Measurements from ENCODE around the gene C11orf71. TPM values are rescaled to one million over a fixed set of nuclear protein-coding genes. Genes with fewer than 3 reads are reported as not detected.

The C11orf71 gene
- total RNA-seq, 1 experiment from 2014 or later: 2.0 TPM

GRCh38 chr11:114377612-114378267 lies 22.6 kb downstream of the C11orf71 start:
- no peaks in the 10 kb centered on the region; the same call in 1 of the 2 replicates for H3K9me3 ChIP-seq
- no peaks in the 10 kb centered on the region for H3K27me3 ChIP-seq
- H3K4me3 ChIP-seq: no peak overlapping the region
- DNase-seq: peak; percentile 50
- H3K36me3 ChIP-seq: no peaks in the 10 kb centered on the region

GRCh38 chr11:114375052-114375451 lies 25.3 kb downstream of the C11orf71 start:
- no peaks in the 10 kb centered on the region for H3K27me3 ChIP-seq
- no peak overlapping the region for H3K4me3 ChIP-seq
- H3K36me3 ChIP-seq: no peaks in the 10 kb centered on the region
- DNase-seq: no peak
- H3K9me3 ChIP-seq: no peaks in the 10 kb centered on the region

GRCh38 chr11:114368918-114369680 lies 31.2 kb downstream of the C11orf71 start:
- H3K27me3 ChIP-seq: no peaks in the 10 kb centered on the region
- no peak for DNase-seq
- no peak overlapping the region for H3K4me3 ChIP-seq
- no peaks in the 10 kb centered on the region for H3K36me3 ChIP-seq
- H3K9me3 ChIP-seq: no peaks in the 10 kb centered on the region

GRCh38 chr11:114367244-114367957 lies 32.9 kb downstream of the C11orf71 start:
- no peak for DNase-seq

GRCh38 chr11:114366331-114367243 lies 33.7 kb downstream of the C11orf71 start:
- Histone ChIP-seq H3K27me3 (no peaks in the 10 kb centered on the region), H3K36me3 (no peaks in the 10 kb centered on the region), H3K4me3 (no peak overlapping the region), H3K9me3 (no peaks in the 10 kb centered on the region)
- peak; percentile 44 for DNase-seq

More at GRCh38 chr11:114367244-114367957, 32.9 kb downstream of the C11orf71 start:
- H3K36me3 ChIP-seq: no peaks in the 10 kb centered on the region
- no peaks in the 10 kb centered on the region for H3K9me3 ChIP-seq
- H3K4me3 ChIP-seq: no peak overlapping the region
- H3K27me3 ChIP-seq: no peaks in the 10 kb centered on the region

GRCh38 chr11:114362958-114363357 lies 37.4 kb downstream of the C11orf71 start:
- DNase-seq: no peak

GRCh38 chr11:114362326-114362725 lies 38.0 kb downstream of the C11orf71 start:
- no peak for DNase-seq
- H3K27me3 ChIP-seq: no peaks in the 10 kb centered on the region
- no peaks in the 10 kb centered on the region for H3K36me3 ChIP-seq
- H3K4me3 ChIP-seq: no peak overlapping the region
- H3K9me3 ChIP-seq: no peaks in the 10 kb centered on the region

More at GRCh38 chr11:114362958-114363357, 37.4 kb downstream of the C11orf71 start:
- H3K4me3 ChIP-seq: no peak overlapping the region
- no peaks in the 10 kb centered on the region for H3K27me3 ChIP-seq
- no peaks in the 10 kb centered on the region for H3K9me3 ChIP-seq
- no peaks in the 10 kb centered on the region for H3K36me3 ChIP-seq

GRCh38 chr11:114359342-114359741 lies 41.0 kb downstream of the C11orf71 start:
- H3K36me3 ChIP-seq: no peaks in the 10 kb centered on the region
- DNase-seq: no peak
- no peaks in the 10 kb centered on the region for H3K9me3 ChIP-seq
- H3K27me3 ChIP-seq: no peaks in the 10 kb centered on the region
- no peak overlapping the region for H3K4me3 ChIP-seq

- peak; percentile 17 for DNase-seq
- Histone ChIP-seq H3K9me3 (no peaks in the 10 kb centered on the region), H3K4me3 (no peak overlapping the region), H3K36me3 (no peaks in the 10 kb centered on the region), H3K27me3 (no peaks in the 10 kb centered on the region)
Measured at GRCh38 chr11:114358716-114359115, 41.6 kb downstream of the C11orf71 start.

GRCh38 chr11:114354076-114354475 lies 46.2 kb downstream of the C11orf71 start:
- Histone ChIP-seq H3K9me3 (no peaks in the 10 kb centered on the region), H3K4me3 (no peak overlapping the region), H3K36me3 (no peaks in the 10 kb centered on the region), H3K27me3 (no peaks in the 10 kb centered on the region)
- peak; percentile 49 for DNase-seq

GRCh38 chr11:114353443-114353842 lies 46.9 kb downstream of the C11orf71 start:
- no peak for DNase-seq
- Histone ChIP-seq H3K4me3 (no peak overlapping the region), H3K27me3 (no peaks in the 10 kb centered on the region), H3K9me3 (no peaks in the 10 kb centered on the region), H3K36me3 (no peaks in the 10 kb centered on the region)

- H3K27me3 ChIP-seq: no peaks in the 10 kb centered on the region
- DNase-seq: no peak
Measured at GRCh38 chr11:114350022-114350421, 50.3 kb downstream of the C11orf71 start.

More at GRCh38 chr11:114350022-114350421, 50.3 kb downstream of the C11orf71 start:
- H3K36me3 ChIP-seq: no peaks in the 10 kb centered on the region
- no peak overlapping the region for H3K4me3 ChIP-seq
- H3K9me3 ChIP-seq: peaks cover 2% of the 10 kb centered on the region; the same call in 1 of the 2 replicates

Other genes starting within 250 kb of the C11orf71 start
- 377 and 715 TPM in 2 replicates for gene NNMT, start 104.1 kb downstream of the C11orf71 start, total RNA-seq (2014; rRNA removed; shearing (Covaris generic); ENCODE audit: low replicate concordance)
- gene RBM7, start 155 bp upstream of the C11orf71 start, total RNA-seq (2014; rRNA removed; shearing (Covaris generic); ENCODE audit: low replicate concordance): 27.8 and 46.8 TPM in 2 replicates
- gene REXO2, start 39.0 kb upstream of the C11orf71 start, total RNA-seq (2014; rRNA removed; shearing (Covaris generic); ENCODE audit: low replicate concordance): 172 and 215 TPM in 2 replicates
- not detected in 2 replicates for gene NXPE1, start 159.4 kb upstream of the C11orf71 start, total RNA-seq (2014; rRNA removed; shearing (Covaris generic); ENCODE audit: low replicate concordance)
- not detected in 2 replicates for gene NXPE4, start 195.3 kb upstream of the C11orf71 start, total RNA-seq (2014; rRNA removed; shearing (Covaris generic); ENCODE audit: low replicate concordance)